ENCODE measurements around the gene INPP4A. TPM values are rescaled to one million over a fixed set of nuclear protein-coding genes. Genes with fewer than 3 reads are reported as not detected.

Gene INPP4A
- total and polyA plus RNA-seq, 9 of the 15 experiments (the other 6 are each of a cell fraction or from before 2014, with no cell fraction given): 1.8 to 15.7 (median 8.3) TPM

DNA sequence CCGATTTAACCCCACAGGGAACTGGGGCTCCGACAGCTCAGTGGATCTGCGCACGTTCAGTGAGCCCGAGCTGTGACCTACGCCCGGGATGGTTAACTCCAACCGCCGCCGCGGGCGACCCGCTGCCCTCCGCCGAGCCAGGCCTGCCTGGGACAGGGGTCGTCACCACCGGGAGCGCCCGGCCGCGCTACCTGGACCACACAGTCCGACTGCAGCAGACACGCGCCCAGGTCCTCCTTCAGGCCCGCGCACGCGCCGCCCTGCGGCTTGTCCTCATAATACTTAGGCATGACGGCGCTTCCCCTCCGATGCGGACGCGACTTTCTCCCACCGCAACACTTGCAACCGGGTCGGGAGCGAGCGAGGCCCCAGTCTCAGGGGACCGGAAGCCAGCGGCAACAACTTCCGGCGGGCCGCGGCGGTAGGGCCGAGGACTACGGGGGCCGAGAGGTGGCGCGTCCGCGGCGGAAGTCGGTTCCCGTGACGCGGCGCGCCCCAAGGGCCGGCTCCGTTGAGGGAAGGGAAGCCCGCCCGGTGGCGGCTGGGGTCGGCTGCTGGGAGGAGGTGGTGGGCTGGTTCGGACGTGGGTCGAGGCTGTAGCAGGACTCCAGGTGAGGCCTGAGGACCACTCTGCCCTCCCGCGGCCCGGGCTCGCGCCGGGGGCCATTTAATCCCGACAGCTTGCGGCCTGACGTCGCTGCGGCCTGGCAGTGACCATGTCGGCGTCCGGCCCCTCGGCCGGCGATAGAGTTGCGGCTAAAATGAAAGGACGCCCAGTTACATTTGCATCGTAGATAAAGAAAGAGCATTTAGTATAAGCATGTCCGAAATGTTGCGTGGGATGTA, 163.7 kb downstream of the INPP4A start, which contains the start of the genes COA5 and UNC50 (continued):
- TF ChIP-seq FUS (optimal IDR thresholded peaks at IDR 0.05; ENCODE audit: low read depth, low read length): peak; percentile 23
- TF ChIP-seq, protein P1, sequence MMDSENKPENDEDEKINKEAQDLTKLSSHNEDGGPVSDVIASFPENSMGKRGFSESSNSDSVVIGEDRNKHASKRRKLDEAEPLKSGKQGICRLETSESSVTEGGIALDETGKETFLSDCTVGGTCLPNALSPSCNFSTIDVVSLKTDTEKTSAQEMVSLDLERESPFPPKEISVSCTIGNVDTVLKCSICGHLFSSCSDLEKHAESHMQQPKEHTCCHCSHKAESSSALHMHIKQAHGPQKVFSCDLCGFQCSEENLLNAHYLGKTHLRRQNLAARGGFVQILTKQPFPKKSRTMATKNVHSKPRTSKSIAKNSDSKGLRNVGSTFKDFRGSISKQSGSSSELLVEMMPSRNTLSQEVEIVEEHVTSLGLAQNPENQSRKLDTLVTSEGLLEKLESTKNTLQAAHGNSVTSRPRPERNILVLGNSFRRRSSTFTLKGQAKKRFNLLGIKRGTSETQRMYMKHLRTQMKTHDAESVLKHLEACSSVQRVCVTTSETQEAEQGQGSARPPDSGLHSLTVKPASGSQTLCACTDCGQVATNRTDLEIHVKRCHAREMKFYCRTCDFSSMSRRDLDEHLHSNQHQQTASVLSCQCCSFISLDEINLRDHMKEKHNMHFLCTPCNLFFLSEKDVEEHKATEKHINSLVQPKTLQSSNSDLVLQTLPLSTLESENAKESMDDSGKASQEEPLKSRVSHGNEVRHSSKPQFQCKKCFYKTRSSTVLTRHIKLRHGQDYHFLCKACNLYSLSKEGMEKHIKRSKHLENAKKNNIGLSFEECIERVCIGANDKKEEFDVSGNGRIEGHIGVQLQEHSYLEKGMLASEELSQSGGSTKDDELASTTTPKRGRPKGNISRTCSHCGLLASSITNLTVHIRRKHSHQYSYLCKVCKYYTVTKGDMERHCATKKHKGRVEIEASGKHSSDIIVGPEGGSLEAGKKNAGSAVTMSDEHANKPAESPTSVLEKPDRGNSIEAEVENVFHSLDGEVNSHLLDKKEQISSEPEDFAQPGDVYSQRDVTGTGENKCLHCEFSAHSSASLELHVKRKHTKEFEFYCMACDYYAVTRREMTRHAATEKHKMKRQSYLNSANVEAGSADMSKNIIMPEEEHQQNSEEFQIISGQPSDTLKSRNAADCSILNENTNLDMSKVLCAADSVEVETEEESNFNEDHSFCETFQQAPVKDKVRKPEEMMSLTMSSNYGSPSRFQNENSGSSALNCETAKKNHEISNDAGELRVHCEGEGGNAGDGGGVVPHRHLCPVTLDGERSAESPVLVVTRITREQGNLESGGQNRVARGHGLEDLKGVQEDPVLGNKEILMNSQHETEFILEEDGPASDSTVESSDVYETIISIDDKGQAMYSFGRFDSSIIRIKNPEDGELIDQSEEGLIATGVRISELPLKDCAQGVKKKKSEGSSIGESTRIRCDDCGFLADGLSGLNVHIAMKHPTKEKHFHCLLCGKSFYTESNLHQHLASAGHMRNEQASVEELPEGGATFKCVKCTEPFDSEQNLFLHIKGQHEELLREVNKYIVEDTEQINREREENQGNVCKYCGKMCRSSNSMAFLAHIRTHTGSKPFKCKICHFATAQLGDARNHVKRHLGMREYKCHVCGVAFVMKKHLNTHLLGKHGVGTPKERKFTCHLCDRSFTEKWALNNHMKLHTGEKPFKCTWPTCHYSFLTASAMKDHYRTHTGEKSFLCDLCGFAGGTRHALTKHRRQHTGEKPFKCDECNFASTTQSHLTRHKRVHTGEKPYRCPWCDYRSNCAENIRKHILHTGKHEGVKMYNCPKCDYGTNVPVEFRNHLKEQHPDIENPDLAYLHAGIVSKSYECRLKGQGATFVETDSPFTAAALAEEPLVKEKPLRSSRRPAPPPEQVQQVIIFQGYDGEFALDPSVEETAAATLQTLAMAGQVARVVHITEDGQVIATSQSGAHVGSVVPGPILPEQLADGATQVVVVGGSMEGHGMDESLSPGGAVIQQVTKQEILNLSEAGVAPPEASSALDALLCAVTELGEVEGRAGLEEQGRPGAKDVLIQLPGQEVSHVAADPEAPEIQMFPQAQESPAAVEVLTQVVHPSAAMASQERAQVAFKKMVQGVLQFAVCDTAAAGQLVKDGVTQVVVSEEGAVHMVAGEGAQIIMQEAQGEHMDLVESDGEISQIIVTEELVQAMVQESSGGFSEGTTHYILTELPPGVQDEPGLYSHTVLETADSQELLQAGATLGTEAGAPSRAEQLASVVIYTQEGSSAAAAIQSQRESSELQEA (IDR thresholded peaks at IDR 0.05; ENCODE audit: low read depth): peak; percentile 95
- no peak for TF ChIP-seq ZNF224 (CRISPR knock-in tag; IDR thresholded peaks at IDR 0.05)
- TF ChIP-seq CREB1 (IDR thresholded peaks at IDR 0.05): peak; percentile 81
- peak; percentile 91 for TF ChIP-seq CREB1 (CRISPR knock-in tag; IDR thresholded peaks at IDR 0.05)
- TF ChIP-seq EHMT2 (IDR thresholded peaks at IDR 0.05): no peak
- peak in 1 of 2 experiments; percentile 72; a peak in 2 of 4 replicates for TF ChIP-seq NONO (IDR thresholded peaks at IDR 0.05; ENCODE audit: low read depth in 2 of 2, low read length in 1 of 2)
- TF ChIP-seq CXXC5 (CRISPR knock-in tag; IDR thresholded peaks at IDR 0.05): peak; percentile 88
- no peak for TF ChIP-seq ZNF282 (CRISPR knock-in tag; IDR thresholded peaks at IDR 0.05)
- no peak for TF ChIP-seq SMAD2 (IDR thresholded peaks at IDR 0.05; ENCODE audit: low read depth, low read length)
- no peak for TF ChIP-seq ZFP36 (IDR thresholded peaks at IDR 0.05; ENCODE audit: low read depth, low read length, partially characterized antibody)
- TF ChIP-seq, protein P2, sequence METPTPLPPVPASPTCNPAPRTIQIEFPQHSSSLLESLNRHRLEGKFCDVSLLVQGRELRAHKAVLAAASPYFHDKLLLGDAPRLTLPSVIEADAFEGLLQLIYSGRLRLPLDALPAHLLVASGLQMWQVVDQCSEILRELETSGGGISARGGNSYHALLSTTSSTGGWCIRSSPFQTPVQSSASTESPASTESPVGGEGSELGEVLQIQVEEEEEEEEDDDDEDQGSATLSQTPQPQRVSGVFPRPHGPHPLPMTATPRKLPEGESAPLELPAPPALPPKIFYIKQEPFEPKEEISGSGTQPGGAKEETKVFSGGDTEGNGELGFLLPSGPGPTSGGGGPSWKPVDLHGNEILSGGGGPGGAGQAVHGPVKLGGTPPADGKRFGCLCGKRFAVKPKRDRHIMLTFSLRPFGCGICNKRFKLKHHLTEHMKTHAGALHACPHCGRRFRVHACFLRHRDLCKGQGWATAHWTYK (CRISPR knock-in tag; IDR thresholded peaks at IDR 0.05): 0 out of 2 replicates have a peak, but pooled peaks have one; percentile 28
- peak; percentile 63; the same call in 1 of the 2 replicates for TF ChIP-seq FOXJ2 (tag; IDR thresholded peaks at IDR 0.05)
- peak in 1 of 2 experiments; percentile 91; a peak in 1 of 4 replicates for TF ChIP-seq KDM4B (IDR thresholded peaks at IDR 0.05; ENCODE audit: borderline replicate concordance in 2 of 2, low read depth in 1 of 2)
- peak in 1 of 2 experiments; percentile 77; a peak in 2 of 4 replicates for TF ChIP-seq HDAC1 (IDR thresholded peaks at IDR 0.05)
- peak; percentile 99 for TF ChIP-seq PHF8 (IDR thresholded peaks at IDR 0.05; ENCODE audit: borderline replicate concordance, low read length)
- no peak for TF ChIP-seq NR1H2 (CRISPR knock-in tag; IDR thresholded peaks at IDR 0.05)
- peak; percentile 44 for TF ChIP-seq ATF1 (CRISPR knock-in tag; IDR thresholded peaks at IDR 0.05)
- TF ChIP-seq ATF1 (tag; IDR thresholded peaks at IDR 0.05): peak; percentile 96
- no peak for TF ChIP-seq HDAC3 (IDR thresholded peaks at IDR 0.05; ENCODE audit: borderline replicate concordance, partially characterized antibody)
